SIG-M5 treated with dmso at 0.1 percent for 504 hours (cell line): ENCODE measurements around the gene VPS11.
A peak's percentile ranks its signal among the peaks of the same experiment; 100 is the strongest.
"Not testable (repeated sequence)": the region's sequence is repeated elsewhere in the genome, so short reads cannot be mapped to it uniquely, and the experiment has no call there.

ENCODE experiments used
- DNase-seq: peaks from one replicate; lab custom pipeline; 2025; ENCODE audit not compliant: unreplicated experiment; lab: John Stamatoyannopoulos, UW

The VPS11 gene

DNA sequence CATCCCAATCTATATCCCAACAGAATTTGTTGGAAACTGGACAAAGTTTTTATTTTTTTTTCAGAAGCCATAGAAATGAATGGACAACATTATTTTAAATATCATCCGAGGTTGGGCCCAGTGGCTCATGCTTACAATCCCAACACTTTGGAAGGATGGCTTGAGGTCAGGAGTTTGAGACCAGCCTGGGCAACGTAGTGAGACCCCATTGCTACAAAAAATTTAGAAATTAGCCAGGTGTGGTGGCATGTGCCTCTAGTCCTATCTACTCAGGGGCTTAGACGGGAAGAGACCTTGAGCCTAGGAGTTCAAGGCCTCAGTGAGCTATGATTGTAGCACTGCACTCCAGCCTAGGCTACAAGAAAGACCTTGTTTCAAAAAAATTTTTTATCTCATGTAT lies 32.8 kb upstream of the VPS11 start:
- no peak for DNase-seq

DNA sequence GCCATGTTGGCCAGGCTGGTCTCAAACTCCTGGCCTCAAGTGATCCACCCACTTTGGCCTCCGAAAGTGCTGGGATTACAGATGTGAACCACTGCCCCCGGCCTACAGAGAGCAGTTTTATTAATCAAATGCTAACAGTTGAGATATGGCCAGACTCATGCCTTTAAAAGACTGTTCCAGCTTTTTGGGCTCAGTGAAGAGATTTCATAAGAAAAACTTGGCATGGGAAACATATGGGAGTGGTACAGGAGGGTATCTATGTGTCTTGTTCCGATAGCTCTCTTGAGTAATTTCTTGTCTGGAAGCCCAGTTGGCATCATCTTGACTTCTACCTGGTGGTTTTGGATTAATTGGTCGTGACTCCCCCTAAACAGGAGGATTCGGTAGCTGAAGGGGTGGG lies 28.7 kb upstream of the VPS11 start:
- DNase-seq, result no peak

DNA sequence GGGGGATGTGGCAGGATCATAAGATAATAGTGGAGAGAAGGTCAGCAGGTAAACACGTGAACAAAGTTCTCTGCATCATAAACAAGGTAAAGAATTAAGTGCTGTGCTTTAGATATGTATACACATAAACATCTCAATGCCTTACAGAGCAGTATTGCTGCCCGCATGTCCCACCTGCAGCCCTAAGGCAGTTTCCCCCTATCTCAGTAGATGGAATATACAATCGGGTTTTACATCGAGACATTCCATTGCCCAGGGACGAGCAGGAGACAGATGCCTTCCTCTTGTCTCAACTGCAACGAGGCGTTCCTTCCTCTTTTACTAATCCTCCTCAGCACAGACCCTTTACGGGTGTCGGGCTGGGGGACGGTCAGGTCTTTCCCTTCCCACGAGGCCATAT lies 28.1 kb upstream of the VPS11 start:
- DNase-seq, result not testable (repeated sequence)

DNA sequence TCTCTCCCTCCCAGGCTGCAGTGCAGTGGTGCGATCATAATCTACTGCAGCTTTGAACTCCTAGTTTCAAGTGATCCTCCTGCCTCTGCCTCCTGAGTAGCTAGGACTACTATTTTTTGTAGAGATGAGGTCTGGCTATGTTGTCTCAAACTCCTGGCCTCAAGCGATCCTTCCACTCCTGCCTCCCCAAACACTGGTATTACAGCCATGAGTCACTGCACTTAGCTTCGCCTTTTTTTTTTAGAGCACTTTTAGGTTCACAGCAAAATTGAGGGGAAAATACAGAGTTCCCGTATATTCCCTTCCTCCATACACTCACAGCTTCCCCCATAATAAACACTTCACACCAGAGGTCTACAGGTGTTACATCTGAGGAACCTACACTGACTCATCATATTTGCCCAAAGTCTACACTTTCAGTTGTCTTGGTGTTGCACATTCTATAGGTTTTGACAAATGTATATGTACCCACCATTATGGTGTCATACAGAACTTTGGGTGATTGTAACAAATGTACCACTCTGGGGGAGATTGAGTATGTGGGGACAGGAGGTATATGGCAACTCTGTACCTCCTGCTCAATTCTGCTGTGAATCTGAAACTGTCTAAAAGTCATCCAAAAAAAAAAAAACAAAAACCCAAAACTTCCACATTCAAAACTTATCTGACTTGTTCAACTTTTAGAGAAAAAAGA lies 25.6 kb upstream of the VPS11 start:
- no peak for DNase-seq

DNA sequence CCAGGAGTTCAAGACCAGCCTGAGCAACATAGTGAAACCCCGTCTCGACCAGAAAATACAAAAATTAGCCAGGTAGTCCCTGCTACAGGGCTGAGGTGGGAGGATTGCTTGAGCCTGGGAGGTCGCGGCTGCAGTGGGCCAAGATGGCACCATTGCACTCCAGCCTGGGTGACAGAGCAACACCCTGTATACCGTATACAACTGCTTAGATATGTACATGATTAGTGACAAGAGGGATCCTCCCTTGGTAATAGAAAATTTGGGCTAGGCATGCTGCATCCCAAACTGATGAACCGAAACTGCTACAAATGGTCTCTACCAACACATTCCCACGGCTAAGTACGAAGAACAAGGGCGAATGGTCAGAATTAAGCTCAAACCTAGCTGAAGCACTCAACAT lies 24.7 kb upstream of the VPS11 start:
- no peak for DNase-seq

DNA sequence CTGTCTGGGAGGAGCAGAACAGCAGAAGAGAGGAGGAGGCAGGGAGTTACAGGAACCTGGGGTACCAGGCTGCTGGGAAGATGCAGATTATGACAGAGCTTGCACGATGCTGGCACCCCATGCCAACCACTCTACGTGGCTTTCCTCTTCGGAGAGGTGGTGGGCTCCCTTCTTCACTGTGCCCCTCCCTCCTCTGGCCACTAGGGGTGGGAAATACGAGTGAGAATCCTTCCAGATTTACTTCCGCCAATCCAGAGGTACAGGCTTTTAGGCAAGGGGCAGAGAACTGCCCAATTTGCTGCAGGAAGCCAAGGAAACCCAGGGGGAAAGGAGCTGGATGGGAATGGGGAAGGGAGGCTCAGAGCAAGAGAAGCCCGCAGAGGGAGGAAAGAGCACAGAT lies 22.9 kb upstream of the VPS11 start:
- DNase-seq, result no peak

DNA sequence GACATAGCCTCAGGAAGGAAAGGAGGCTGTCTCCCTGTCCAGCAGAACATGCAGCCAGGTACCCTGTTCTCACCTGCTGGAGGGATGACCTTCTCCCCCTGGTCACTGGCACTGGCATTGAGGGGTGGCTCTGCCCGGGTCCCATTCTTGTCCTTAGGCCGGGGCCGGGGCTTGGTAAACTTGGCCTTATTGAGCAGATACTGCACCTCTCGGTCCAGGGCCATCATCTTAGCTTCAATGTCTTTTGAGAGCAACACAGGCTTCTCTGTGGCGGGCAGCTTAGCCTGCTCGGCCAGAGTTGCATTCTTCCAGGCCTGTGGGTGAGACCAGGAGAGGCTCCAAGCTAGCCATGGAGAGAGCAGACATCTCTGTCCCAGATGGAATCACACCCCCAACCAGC lies 21.1 kb upstream of the VPS11 start:
- DNase-seq, result no peak

DNA sequence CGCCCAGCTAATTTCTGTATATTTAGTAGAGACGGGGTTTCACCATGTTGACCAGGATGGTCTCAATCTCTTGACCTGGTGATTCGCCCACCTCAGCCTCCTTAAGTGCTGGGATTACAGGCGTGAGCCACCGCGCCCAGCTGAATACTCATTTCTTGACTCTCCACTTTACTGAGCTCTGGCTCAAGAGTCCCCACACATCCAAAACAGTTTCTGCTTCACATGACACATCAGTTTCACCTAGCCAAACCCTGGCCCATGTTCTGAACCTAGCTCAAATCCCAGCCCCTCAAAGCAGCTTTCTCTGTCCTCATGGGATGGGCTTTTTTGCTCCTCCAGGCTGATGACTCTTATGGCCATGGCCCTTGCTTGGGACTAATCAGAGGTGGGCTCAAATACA lies 20.4 kb upstream of the VPS11 start:
- DNase-seq, result no peak

DNA sequence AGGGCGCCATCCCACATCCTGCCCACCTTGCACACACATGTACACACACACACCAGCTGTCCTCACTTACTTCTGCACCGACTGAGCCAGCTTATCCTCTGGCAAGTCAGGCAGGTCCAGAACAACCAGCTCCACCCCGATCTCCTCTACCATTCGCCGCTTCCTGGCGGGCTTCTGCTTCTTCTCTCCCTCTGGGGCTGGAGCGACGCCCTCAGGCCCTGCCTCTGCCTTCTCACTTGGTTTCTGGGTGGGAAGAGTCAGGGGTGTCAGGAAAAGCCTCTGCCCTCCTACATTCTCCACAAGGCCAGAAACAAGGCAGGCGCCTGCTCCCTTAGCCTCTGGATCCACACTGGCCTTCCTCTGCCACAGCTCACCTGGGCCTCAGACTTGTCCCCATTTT lies 19.0 kb upstream of the VPS11 start:
- DNase-seq, result no peak

DNA sequence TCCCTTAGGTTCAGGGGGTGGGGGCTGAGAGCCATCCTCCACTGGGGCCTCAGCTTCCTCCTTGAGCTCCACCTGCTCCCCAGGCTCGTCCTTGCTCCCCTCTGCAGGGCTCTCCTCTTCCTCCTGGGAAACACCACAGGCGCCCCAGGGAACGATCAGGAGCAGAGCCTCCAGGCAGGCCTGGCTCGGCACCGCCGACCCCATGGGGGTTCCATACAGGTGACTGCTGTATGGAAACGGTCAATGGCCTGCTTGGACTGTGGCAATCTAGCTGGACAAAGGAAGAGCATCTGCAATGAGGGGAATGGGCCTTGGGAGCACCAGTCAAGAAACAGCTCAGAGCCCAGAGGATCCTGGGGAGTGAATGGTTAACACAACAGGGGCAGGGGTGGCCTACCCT lies 18.5 kb upstream of the VPS11 start:
- DNase-seq, result no peak

DNA sequence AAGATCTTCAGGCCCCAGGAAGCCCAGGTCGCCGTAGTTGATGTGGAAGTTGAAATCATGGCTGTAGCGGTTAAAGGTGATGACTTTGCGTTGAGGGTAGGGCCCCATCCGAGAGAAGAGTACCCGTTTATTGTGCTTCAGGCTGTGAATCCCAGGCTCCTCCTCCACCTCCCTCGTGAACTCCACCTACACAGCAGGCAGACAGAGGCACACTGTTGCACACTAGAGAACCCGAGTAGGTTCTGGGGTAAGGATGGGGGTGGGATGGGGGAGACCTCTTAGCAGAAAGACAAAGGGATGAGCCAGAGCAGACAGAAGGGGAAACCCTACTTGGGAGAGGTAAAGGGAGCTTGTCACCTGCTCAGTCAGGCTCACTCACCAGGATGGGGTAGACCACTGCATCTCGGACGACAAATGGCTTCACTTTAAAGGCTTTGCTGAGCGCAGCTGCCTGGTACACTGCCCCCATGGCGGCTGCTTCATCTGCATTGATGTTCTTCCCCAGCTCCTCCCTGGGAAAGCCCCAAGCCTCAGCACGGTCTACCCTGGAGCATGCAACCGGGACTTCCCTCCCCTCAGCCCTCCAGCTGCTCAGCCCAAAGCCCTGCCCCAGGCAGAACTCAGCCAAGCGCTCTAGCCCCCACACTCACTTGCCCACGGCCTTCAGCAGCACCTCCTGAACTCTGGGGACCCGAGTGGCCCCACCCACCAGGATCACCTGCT lies 16.0 kb upstream of the VPS11 start:
- no peak for DNase-seq

DNA sequence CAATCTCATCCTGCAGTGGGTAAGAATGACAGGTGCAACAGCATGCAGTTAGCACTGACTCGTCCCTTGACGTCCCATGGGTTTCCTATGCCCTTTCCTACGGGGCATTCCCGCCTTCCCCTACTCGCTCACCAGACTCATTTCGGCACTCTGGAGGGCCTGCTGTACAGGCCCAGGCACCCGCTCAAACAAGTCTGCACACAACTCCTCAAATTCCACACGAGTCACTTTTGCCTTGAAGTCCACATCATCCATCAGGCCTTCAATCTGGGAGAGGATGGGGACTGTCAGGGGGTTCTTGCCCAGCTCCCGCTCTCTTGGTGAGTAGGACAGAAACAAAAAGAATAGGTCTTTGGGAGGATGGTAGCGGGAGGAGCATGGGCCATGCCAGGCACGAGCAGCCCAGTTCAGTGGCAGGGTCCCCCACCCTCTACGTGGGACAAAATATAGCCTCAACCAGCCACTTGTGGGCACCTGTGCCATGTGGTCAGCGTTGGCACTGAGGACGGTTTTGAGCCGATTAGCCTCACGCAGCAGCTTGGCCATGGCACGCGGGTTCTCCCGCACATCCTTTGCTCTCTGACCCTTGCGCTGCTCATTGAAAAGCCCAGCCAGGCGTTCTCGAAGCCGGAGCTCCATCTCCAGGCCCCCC lies 15.3 kb upstream of the VPS11 start:
- no peak for DNase-seq

DNA sequence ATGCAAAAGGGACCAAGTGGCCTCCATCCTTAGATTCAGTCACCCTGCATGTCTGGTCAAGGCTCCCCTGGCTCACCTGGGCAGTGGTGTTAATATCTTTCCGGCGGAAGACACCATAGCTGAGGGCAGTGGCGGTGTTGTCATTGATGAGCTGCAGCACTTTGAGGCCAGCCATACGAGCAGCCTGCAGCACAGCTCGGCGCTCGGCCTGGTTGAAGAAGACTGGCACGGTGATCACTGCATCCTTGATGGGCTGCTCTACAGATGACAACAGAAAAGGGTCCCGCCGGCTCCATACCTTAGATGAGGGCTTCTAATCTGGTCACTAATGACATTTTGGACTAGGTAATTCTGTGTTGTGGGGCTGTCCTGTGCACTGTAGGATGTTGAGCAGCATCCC lies 13.2 kb upstream of the VPS11 start:
- DNase-seq, result no peak

DNA sequence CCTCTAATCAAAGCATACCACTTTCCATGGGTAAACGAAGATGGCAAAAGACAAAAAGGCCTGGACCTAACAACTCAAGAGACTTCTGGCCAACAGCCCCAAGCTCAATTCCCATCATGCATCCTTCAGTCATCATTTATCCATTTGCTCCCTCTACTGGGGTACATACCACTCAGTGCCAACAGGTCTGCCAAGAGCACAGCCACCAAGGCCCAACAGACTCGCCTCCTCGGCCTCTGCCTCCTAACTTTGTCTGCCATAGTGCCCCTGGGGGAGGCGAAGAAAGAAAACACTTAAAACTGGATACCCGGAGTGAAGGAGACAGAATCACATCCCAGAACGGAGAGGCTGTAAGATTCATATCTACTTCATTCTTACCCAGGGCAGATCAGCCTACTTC lies 11.7 kb upstream of the VPS11 start:
- DNase-seq, result peak; percentile 61

DNA sequence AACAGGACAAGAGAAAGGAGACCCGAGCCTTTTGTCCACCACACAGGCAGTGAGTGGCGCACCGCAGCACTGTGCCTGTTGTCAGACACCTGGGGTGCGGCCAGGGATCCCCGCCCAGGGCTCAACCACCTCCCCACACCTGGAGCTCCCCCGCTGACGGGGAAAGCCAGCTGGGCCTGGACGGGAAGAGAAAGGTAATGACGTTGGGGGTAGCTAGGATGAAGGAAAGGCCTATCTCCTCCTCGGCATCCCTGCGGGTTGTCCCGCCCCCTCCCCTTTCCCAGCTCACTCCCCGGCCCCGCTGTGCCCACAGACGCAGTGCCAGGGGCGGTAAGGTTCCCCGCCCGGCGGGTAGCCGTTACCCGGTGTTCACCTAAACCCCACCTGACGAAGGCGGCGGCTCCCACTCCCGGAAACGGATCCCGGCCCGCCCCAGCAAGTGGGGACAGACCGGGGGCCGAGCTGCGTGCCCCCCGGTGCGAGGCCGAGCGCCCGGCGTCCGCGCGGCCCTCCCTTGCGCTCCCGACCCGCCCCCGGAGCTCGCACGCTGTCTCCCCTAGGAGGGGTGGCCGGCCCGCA lies 11.1 kb upstream of the VPS11 start:
- no peak for DNase-seq

DNA sequence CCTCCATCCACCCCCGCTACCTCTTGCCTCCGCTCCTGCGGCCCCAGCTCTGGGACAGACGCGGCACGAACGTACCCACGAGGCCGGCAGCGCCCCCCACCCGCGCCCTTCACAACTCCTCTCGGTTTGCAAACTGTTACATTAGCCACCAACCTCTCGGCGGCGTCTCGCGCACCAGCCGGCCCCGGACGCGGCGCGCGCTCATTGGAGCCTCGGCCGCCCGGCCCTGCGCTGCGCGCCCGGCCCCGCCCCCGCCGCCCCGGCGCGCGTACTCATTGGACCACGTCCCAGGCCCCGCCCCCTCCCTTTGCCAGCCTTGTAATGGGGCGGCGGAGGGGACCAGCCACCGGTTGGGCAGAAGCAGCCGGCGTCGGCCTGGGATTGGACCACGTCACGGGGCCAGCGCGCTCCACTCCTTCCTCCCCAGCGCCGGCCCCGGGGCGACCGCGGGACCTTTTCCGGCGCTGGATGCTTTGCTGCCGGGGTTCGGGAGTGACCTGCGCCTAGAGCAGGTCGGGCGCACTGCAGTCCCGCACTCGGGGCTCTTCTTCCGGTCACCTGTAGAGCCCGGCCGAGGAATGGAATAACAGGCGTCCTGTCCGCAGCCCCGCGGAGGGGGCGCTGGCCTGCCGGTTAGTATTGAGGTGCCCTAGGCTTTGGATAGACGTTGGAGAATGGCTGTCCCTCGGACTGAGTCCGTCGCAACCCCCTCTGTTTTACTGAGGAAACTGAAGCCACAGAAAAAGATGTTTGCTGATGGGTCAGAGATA lies 10.4 kb upstream of the VPS11 start, which contains the start of gene HYOU1:
Gene HYOU1 (minus strand): TSS at position 206 of the 770 bp plus-strand sequence. CDS start 1,045 bp downstream, outside the sequence.
- peak; percentile 96 for DNase-seq

DNA sequence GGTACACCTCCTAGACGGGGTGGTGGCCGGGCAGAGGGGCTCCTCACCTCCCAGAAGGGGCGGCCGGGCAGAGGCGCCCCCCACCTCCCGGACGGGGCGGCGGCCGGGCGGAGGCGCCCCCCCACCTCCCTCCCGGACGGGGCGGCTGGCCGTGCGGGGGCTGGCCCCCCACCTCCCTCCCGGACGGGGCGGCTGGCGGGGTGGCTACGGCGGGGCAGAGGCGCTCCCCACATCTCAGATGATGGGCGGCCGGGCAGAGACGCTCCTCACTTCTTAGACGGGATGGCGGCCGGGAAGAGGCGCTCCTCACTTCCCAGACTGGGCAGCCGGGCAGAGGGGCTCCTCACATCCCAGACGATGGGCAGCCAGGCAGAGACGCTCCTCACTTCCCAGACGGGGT lies 8.5 kb upstream of the VPS11 start:
- DNase-seq, result not testable (repeated sequence)

DNA sequence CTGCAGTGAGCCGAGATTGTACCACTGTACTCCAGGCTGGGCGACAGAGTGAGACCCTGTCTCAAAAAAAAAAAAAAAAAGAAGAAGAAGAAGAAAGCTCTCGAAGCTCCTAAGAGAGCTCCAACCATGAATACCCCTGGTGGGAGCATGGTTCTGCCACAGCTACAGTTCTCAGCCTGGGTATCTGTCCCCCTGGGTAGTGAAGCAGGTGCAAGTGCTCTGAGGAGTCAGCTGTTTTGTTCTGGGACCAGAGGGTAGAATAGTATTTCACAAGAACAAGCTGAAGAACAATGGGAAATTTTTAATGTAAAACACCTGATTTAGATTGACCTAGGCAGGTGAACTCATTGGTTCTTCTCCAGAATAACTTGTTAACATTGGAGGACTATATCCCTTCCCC lies 6.4 kb upstream of the VPS11 start:
- no peak for DNase-seq

DNA sequence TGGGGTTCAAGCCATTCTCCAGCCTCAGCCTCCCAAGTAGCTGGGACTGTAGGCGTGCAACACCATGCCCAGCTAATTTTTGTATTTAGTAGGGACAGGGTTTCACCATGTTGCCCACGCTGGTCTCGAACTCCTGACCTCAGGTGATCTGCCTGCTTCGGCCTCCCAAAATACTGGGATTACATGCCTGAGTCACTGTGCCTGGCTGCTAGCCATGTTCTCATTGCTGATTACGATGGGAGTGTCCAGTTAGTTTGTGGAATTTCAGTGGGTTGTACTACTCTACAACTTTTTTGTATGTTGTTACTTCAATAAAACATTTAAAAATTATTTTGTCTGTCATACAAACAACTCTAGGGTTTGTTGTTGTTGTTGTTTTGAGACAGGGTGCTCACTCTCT lies 4.8 kb upstream of the VPS11 start:
- DNase-seq, result no peak

DNA sequence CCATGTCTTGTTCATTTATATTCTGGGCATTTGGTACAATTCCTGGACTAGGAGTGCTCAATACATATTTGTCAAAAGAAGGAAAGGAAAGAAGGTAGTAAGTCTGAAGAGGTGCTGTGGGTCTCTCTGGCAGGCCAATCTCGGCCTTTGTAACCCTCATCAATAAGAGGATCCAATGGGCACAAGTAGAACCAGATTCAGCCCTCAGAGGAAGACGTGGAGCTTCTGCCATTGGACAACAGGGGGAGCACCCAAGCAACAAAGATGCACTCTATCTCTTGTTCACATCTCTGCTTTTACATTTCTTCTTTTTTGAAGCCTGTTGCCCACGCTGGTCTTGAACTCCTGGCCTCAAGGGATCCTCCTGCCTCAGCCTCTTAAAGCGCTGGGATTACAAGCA lies 2.2 kb upstream of the VPS11 start:
- DNase-seq, result peak; percentile 51

DNA sequence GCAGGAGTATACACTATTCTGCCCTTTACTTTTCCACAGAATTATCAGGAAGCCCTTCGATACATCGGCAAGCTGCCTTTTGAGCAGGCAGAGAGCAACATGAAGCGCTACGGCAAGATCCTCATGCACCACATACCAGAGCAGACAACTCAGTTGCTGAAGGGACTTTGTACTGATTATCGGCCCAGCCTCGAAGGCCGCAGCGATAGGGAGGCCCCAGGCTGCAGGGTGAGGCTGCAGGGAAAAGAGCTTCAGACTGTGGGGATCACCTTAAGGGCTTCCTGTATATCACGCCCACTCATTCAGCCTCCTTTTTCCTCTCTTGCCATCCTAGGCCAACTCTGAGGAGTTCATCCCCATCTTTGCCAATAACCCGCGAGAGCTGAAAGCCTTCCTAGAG lies 10.2 kb downstream of the VPS11 start:
- no peak for DNase-seq
